Nephron progenitor cell (in vitro differentiated cells): Measurements from ENCODE around the gene EIPR1.

Experiments used
- DNase-seq: peaks from one replicate; pipeline ENCODE4 v3.0.0; 2021
- H3K27ac Mint-ChIP-seq: 2 replicates; pipeline ENCODE4 v1.8.0; 2021; ENCODE audit warnings: mild to moderate bottlenecking, moderate library complexity, mixed read lengths
- H3K27me3 Mint-ChIP-seq: 2 replicates; pipeline ENCODE4 v1.8.0; 2021; ENCODE audit warnings: mild to moderate bottlenecking, low read depth, mixed read lengths; ENCODE audit not compliant: poor library complexity
- H3K36me3 Mint-ChIP-seq: 2 replicates; pipeline ENCODE4 v1.8.0; 2021; ENCODE audit warnings: low read depth, mixed read lengths
- H3K4me1 Mint-ChIP-seq: 2 replicates; pipeline ENCODE4 v1.8.0; 2021; ENCODE audit warnings: mixed read lengths
- H3K4me3 Mint-ChIP-seq: 2 replicates; pipeline ENCODE4 v1.8.0; 2021; ENCODE audit warnings: mild to moderate bottlenecking, moderate library complexity, mixed read lengths
- H3K9me3 Mint-ChIP-seq: 2 replicates; pipeline ENCODE4 v1.8.0; 2021; ENCODE audit warnings: mild to moderate bottlenecking, moderate library complexity, mixed read lengths
- TF ChIP-seq, protein P1 (sequence below): fragments of 200-600 bp; sonication (generic); IDR thresholded peaks from 2 replicates; pipeline ENCODE4 v1.5.0; 2021; ENCODE audit warnings: antibody characterized with exemption

The EIPR1 gene

DNA sequence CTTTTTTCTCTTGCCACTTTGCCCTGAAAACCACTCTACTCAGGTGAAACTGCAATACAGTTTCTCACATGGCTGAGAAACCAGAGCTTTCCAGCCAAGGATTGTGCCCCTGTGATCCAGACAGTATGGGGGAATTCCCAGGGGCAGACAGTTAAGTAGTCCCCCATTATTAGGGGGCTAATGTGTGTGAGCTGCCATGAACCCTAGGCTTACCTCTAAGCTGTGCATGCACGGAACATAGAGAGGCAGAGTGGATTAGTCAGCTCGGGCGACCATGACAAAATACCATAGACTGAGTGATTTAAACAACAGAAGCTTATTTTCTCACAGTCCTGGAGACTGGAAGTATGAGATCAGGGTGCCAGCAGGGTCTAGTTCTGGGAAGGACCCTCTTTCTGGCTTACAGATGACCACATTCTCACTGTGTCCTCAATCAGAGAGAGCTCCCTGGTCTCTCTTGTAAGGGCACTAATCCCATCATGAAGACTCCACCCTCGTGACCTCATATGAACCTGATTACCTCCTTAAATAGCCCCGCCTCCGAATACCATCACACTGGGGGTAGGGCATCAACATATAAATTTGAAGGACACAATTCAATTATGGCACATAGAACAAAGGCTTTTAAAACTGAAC, 215.1 kb downstream of the EIPR1 start:
- H3K9me3 Mint-ChIP-seq: peaks cover 56% of the 10 kb centered on the region
- H3K4me1 Mint-ChIP-seq: peaks cover 29% of the 10 kb centered on the region
- H3K36me3 Mint-ChIP-seq: peaks cover 92% of the 10 kb centered on the region
- TF ChIP-seq, protein P1, sequence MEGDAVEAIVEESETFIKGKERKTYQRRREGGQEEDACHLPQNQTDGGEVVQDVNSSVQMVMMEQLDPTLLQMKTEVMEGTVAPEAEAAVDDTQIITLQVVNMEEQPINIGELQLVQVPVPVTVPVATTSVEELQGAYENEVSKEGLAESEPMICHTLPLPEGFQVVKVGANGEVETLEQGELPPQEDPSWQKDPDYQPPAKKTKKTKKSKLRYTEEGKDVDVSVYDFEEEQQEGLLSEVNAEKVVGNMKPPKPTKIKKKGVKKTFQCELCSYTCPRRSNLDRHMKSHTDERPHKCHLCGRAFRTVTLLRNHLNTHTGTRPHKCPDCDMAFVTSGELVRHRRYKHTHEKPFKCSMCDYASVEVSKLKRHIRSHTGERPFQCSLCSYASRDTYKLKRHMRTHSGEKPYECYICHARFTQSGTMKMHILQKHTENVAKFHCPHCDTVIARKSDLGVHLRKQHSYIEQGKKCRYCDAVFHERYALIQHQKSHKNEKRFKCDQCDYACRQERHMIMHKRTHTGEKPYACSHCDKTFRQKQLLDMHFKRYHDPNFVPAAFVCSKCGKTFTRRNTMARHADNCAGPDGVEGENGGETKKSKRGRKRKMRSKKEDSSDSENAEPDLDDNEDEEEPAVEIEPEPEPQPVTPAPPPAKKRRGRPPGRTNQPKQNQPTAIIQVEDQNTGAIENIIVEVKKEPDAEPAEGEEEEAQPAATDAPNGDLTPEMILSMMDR: no peak
- no peak for DNase-seq
- no peaks in the 10 kb centered on the region for H3K27me3 Mint-ChIP-seq
- H3K4me3 Mint-ChIP-seq: no peak overlapping the region
- H3K27ac Mint-ChIP-seq: no peak overlapping the region

DNA sequence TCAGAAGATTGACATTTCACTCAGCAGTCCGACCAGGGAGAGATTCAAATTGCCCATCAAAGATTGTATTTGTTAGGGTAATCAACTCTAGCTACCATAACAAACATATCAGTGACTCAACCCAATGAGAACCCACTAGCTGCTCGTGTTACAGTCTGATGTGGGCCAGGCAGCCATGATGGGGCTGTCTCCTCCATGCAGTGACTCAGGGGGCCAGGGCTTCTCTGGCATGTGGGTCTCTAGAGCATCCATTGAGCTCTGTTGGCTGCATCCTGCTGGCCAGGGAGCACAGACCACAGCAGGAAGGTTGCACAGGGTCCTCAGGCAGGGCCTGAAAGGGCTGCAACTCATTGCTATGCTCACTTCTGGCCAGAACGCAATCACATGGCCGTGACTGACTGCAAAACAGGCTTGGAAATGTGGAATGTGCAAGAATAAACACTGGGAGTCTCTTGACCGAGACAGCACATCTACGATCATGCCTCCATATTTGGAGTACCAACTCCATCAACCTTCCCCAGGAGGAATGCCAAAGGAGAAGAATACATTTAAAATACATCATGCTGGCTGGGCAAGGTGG, 216.8 kb downstream of the EIPR1 start:
- no peak for DNase-seq
- H3K4me3 Mint-ChIP-seq: no peak overlapping the region
- TF ChIP-seq, protein P1: no peak
- H3K27ac Mint-ChIP-seq: no peak overlapping the region
- H3K36me3 Mint-ChIP-seq: peaks cover 92% of the 10 kb centered on the region
- H3K4me1 Mint-ChIP-seq: peaks cover 27% of the 10 kb centered on the region
- H3K9me3 Mint-ChIP-seq: peaks cover 53% of the 10 kb centered on the region
- no peaks in the 10 kb centered on the region for H3K27me3 Mint-ChIP-seq

DNA sequence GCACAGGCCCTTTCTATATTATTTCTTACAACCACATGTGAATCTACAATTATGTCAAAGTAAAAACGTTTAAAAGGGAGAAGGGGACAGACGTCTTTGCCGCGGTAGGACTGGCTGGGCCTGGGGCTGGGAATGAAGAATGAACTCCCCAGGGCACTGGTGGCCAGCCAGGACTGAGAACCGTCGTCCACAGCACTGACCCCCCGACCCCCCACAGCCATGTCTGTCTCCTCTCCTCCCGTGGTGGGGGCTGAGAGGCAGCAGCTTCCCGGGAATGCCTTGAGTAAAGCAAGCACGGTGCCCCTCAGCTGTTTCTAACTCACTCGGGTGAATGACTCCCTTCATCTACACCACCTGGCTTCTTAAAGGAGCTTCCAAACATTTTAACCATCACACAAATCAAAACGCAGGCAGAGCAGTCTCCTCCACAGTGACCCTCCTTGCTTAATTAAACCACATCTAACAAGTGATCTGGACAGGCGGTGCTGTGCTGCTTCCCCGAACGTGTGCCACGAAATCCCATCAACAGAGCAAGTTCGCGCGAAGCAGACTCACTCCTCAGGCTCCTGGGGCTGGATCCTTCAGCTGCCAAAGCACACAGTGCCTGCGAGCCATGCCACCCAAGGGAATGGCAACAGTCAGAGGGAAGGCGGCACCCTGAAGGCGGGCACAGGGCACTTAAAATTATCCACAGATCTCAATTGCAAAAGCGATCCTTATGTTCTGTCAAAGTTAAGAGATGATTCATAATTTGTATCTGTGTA, 217.7 kb downstream of the EIPR1 start:
- Mint-ChIP-seq H3K27ac (peak overlapping the region; percentile 55), H3K9me3 (peaks cover 45% of the 10 kb centered on the region), H3K36me3 (peaks cover 86% of the 10 kb centered on the region), H3K4me3 (no peak overlapping the region), H3K4me1 (peaks cover 31% of the 10 kb centered on the region), H3K27me3 (no peaks in the 10 kb centered on the region)
- DNase-seq: no peak
- TF ChIP-seq, protein P1: no peak

DNA sequence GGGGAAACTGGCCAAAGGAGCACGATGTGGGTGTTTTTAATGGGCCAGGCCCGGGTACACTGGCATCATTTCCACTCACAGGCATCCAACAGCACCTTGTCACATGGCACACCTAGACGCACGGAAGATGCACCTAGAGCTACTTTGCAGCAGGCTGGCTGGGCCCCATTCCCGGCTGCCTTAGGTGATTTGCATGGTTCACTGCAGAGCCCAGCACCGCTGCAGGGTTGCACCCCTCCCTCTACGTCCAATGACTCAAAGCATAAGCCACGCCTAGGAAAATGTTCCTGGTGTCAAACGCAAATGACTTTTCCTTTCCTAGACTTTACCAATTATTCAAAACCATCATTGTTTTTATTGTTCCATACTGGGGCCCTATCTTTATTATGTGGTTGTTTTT, 222.9 kb downstream of the EIPR1 start:
- peaks cover 28% of the 10 kb centered on the region for H3K4me1 Mint-ChIP-seq
- H3K9me3 Mint-ChIP-seq: peaks cover 35% of the 10 kb centered on the region
- H3K27me3 Mint-ChIP-seq: peaks cover 4% of the 10 kb centered on the region
- peaks cover 74% of the 10 kb centered on the region for H3K36me3 Mint-ChIP-seq
- H3K27ac Mint-ChIP-seq: no peak overlapping the region
- TF ChIP-seq, protein P1: no peak
- DNase-seq: no peak
- H3K4me3 Mint-ChIP-seq: no peak overlapping the region

DNA sequence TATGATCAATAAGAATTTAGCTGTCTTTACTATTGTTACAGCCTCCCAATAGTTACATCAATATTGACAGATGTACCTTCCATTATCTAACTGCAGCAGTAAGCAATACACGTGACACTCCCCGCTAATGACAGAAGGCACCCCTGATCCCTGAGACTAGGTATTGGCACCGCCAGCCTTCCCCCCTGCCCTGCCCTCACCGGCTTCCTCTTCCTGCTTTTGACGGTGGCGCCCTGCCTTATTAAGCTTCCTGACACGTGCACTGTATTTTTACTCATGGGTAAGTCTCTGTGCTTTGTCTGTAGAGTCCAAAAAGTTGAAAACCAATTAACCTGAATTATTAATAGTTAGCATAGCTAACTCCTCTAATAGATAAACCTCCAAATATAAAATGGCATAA, 223.5 kb downstream of the EIPR1 start:
- H3K9me3 Mint-ChIP-seq: peaks cover 35% of the 10 kb centered on the region
- peaks cover 69% of the 10 kb centered on the region for H3K36me3 Mint-ChIP-seq
- DNase-seq: no peak
- H3K4me1 Mint-ChIP-seq: peaks cover 23% of the 10 kb centered on the region
- no peak overlapping the region for H3K27ac Mint-ChIP-seq
- peaks cover 4% of the 10 kb centered on the region for H3K27me3 Mint-ChIP-seq
- no peak overlapping the region for H3K4me3 Mint-ChIP-seq
- TF ChIP-seq, protein P1: no peak
